GM12878 (cell line): ENCODE measurements around the gene TCERG1L. TPM values are rescaled to one million over a fixed set of nuclear protein-coding genes. Genes with fewer than 3 reads are reported as not detected.

Experiments
- ATAC-seq: fragments of 200-7000 bp; cut with Tn5 transposase; 3 replicates; pipeline ENCODE4 v1.9.1; 2020; ENCODE audit warnings: mild to moderate bottlenecking, moderate library complexity
- BruUV-seq: library from RNA; stranded (reverse); fragments of 400-500 nt; replicated peaks from 2 replicates; lab custom pipeline; 2021; lab: Mats Ljungman, UMichigan
- CTCF ChIA-PET: fragments of 300-600 bp; sonication (Branson Sonifier 250); formaldehyde crosslinking; extraction: SDS; loops from one replicate; lab custom pipeline; 2021; ENCODE audit warnings: inconsistent platforms; lab: Yijun Ruan, JAX
- POLR2A ChIA-PET: fragments of 350-600 bp; formaldehyde crosslinking; extraction: SDS; loops from one replicate; lab custom pipeline; 2021; ENCODE audit warnings: inconsistent platforms; lab: Charles Lee
- RAD21 ChIA-PET: fragments of 300-600 bp; sonication (Branson Sonifier 250); formaldehyde crosslinking; loops from one replicate; lab custom pipeline; 2023; ENCODE audit warnings: antibody characterized with exemption; ENCODE audit not compliant: unreplicated experiment; lab: Charles Lee
- SMC1A ChIA-PET: fragments of 300-600 bp; sonication (Branson Sonifier 250); formaldehyde crosslinking; loops from one replicate; lab custom pipeline; 2023; ENCODE audit not compliant: unreplicated experiment, uncharacterized antibody; lab: Charles Lee
- DNase-seq: peaks from one replicate; pipeline ENCODE4 v3.0.0-alpha.2; 2011; ENCODE audit warnings: low read depth, low spot score
- FAIRE-seq: peaks from 3 replicates; lab custom pipeline; 2011; peaks lifted over from hg19 to GRCh38; lab: Jason Lieb, UNC
- H2AFZ ChIP-seq: 2 replicates; pipeline ENCODE4 v1.6.0; 2011; ENCODE audit warnings: low read depth, low read length, control low read depth; ENCODE audit not compliant: control insufficient read depth
- H3K27ac ChIP-seq: 2 replicates; pipeline ENCODE4 v1.5.1; 2011; ENCODE audit warnings: control low read depth; ENCODE audit not compliant: control insufficient read depth, insufficient read depth
- H3K27me3 ChIP-seq, 2 experiments: replicated peaks in 1 of 2; 2 replicates each; pipeline versions ENCODE4 v1.6.0 to v1.6.1; 2011; ENCODE audit warnings: low read length in 1 of 2; ENCODE audit not compliant: control insufficient read depth in 2 of 2, insufficient read depth in 2 of 2
- H3K36me3 ChIP-seq, 2 experiments: 2 replicates each; pipeline ENCODE4 v1.5.1; 2011; ENCODE audit warnings: low read length in 1 of 2; ENCODE audit not compliant: control insufficient read depth in 2 of 2, insufficient read depth in 2 of 2
- H3K4me1 ChIP-seq: 2 replicates; pipeline ENCODE4 v1.6.1; 2011; ENCODE audit warnings: mild to moderate bottlenecking, low read length, moderate library complexity, mixed read lengths; ENCODE audit not compliant: control insufficient read depth, insufficient read depth
- H3K4me2 ChIP-seq: 2 replicates; pipeline ENCODE4 v1.6.0; 2011; ENCODE audit warnings: control low read depth; ENCODE audit not compliant: control insufficient read depth, insufficient read depth
- H3K4me3 ChIP-seq: fragments of 200-600 bp; sonication (generic); 2 replicates; pipeline ENCODE4 v1.5.1; 2016
- H3K79me2 ChIP-seq: 2 replicates; pipeline ENCODE4 v1.6.0; 2011; ENCODE audit warnings: low read length; ENCODE audit not compliant: control insufficient read depth, insufficient read depth
- H3K9ac ChIP-seq: 2 replicates; pipeline ENCODE4 v1.8.0; 2011; ENCODE audit warnings: low read length, control low read depth, mixed read lengths; ENCODE audit not compliant: control insufficient read depth, insufficient read depth
- H3K9me3 ChIP-seq: replicated peaks from 3 replicates; pipeline ENCODE4 v1.5.1; 2011; ENCODE audit warnings: mild to moderate bottlenecking, low read length; ENCODE audit not compliant: control insufficient read depth, insufficient read depth
- H4K20me1 ChIP-seq: 2 replicates; pipeline ENCODE4 v1.6.0; 2011; ENCODE audit not compliant: control insufficient read depth, insufficient read depth
- BCLAF1 ChIP-seq: fragments of 450-650 bp; IDR thresholded peaks from 2 replicates; pipeline ENCODE4 v1.6.1; 2017; ENCODE audit warnings: antibody characterized with exemption, mild to moderate bottlenecking, moderate library complexity
- BHLHE40 ChIP-seq, 2 experiments: fragments of 450-650 bp in 1 of 2; IDR thresholded peaks; 2 replicates each; pipeline ENCODE4 v1.6.1; 2011 to 2017; ENCODE audit warnings: low read depth in 2 of 2, borderline replicate concordance in 1 of 2, improper control_type of control experiment in 1 of 2, low read length in 1 of 2, mild to moderate bottlenecking in 1 of 2
- CBX3 ChIP-seq: fragments of 200-600 bp; sonication (generic); IDR thresholded peaks from 2 replicates; pipeline ENCODE4 v1.6.1; 2016; ENCODE audit warnings: low read depth, borderline replicate concordance
- E2F4 ChIP-seq: IDR thresholded peaks from 2 replicates; pipeline ENCODE4 v1.6.1; 2012; ENCODE audit warnings: low read depth, low read length, improper control_type of control experiment
- HSF1 ChIP-seq: fragments of 150-350 bp; IDR thresholded peaks from 2 replicates; pipeline ENCODE4 v1.6.1; 2014; ENCODE audit warnings: mild to moderate bottlenecking, low read depth, low read length
- IRF4 ChIP-seq: IDR thresholded peaks from 2 replicates; pipeline ENCODE4 v1.6.1; 2011; ENCODE audit warnings: low read depth, low read length
- MXI1 ChIP-seq: fragments of 150-350 bp; IDR thresholded peaks from 2 replicates; pipeline ENCODE4 v1.6.1; 2011; ENCODE audit warnings: low read depth, mild to moderate bottlenecking, inconsistent platforms, low read length, improper control_type of control experiment
- NFYB ChIP-seq: IDR thresholded peaks from 2 replicates; pipeline ENCODE4 v1.6.1; 2011; ENCODE audit warnings: low read depth, mild to moderate bottlenecking, low read length, improper control_type of control experiment, moderate library complexity; ENCODE audit not compliant: insufficient read depth
- NR2F1 ChIP-seq: fragments of 450-650 bp; conservative IDR thresholded peaks from 2 replicates; pipeline ENCODE4 v1.6.1; 2017; ENCODE audit warnings: mild to moderate bottlenecking
- PAX8 ChIP-seq: fragments of 450-650 bp; IDR thresholded peaks from 2 replicates; pipeline ENCODE4 v1.6.1; 2017; ENCODE audit warnings: mild to moderate bottlenecking, moderate library complexity
- RELB ChIP-seq: fragments of 450-650 bp; IDR thresholded peaks from 2 replicates; pipeline ENCODE4 v1.6.1; 2017; ENCODE audit warnings: low read depth, mild to moderate bottlenecking, moderate library complexity
- RFX5 ChIP-seq: IDR thresholded peaks from 2 replicates; pipeline ENCODE4 v1.6.1; 2011; ENCODE audit warnings: low read depth, low read length, improper control_type of control experiment
- SIX5 ChIP-seq: IDR thresholded peaks from 2 replicates; pipeline ENCODE4 v1.6.1; 2011; ENCODE audit warnings: mild to moderate bottlenecking, low read depth, low read length, moderate library complexity; ENCODE audit not compliant: severe bottlenecking
- SRF ChIP-seq, 2 experiments: IDR thresholded peaks; 2 replicates each; pipeline ENCODE4 v1.6.1; 2011; ENCODE audit warnings: low read depth in 2 of 2, low read length in 2 of 2, mild to moderate bottlenecking in 1 of 2, moderate library complexity in 1 of 2
- ZNF217 ChIP-seq: fragments of 450-650 bp; IDR thresholded peaks from 2 replicates; pipeline ENCODE4 v1.6.1; 2017; ENCODE audit warnings: antibody characterized with exemption, mild to moderate bottlenecking
- ZNF622 ChIP-seq: fragments of 450-650 bp; IDR thresholded peaks from 2 replicates; pipeline ENCODE4 v1.6.1; 2017; ENCODE audit warnings: mild to moderate bottlenecking, inconsistent platforms
- WGBS: methylation state at CpG from one replicate; pipeline ENCODE4 v1.1.6; 2016; ENCODE audit warnings: low lambda C conversion rate; ENCODE audit not compliant: insufficient replicate concordance, insufficient coverage; ENCODE audit errors: missing lambda C conversion rate; 5-methylcytosine and 5-hydroxymethylcytosine counted together
- in situ Hi-C: fragments of 300-500 bp; cut with MboI; formaldehyde crosslinking; loops from 9 replicates; pipeline ENCODE4 v1.14.3; 2018; ENCODE audit warnings: mixed read lengths
- intact Hi-C: fragments of 100-400 bp; cut with micrococcal nuclease; formaldehyde crosslinking; loops from one replicate; pipeline ENCODE4 v1.14.2; 2022; ENCODE audit not compliant: unreplicated experiment
- polyA plus RNA-seq, 11 experiments: library from polyadenylated mRNA; depleted of rRNA in 4 of 11; unstranded in 6 of 11; stranded (reverse) in 5 of 11; fragments of >200 nt; fragmentation: Nextera tagmentation in 4 of 11; fragmentation: Illumina TruSeq in 1 of 11; extraction: Ambion mirVana in 4 of 11; extraction: Trizol in 1 of 11; gene quantifications; 1 replicate in 1 of 11; 2 replicates in 10 of 11; pipeline versions ENCODE4 v1.2.1 to v1.2.3, GENCODE V29; 2011 to 2016; ENCODE audit warnings: inconsistent platforms in 2 of 11, missing spikeins in 2 of 11, low read depth in 1 of 11
- total RNA-seq, 4 experiments: library from RNA; depleted of rRNA in 3 of 4; stranded (reverse); fragments of >200 nt in 3 of 4; fragmentation: Illumina TruSeq in 1 of 4; extraction: Trizol in 1 of 4; gene quantifications; 2 replicates each; pipeline versions ENCODE4 v1.2.1 to v1.2.3, GENCODE V29; 2013 to 2021

Gene TCERG1L
- total and polyA plus RNA-seq, 10 of the 15 experiments (the other 5 are each of a cell fraction or from before 2014, with no cell fraction given): not detected

- TF ChIP-seq BCLAF1: no peak
- TF ChIP-seq E2F4: no peak
- TF ChIP-seq SRF (IDR thresholded peaks at IDR 0.05; ENCODE audit: low read depth in 2 of 2, low read length in 2 of 2): no peak
- TF ChIP-seq, all 136 proteins: peak for 0
Observed at GRCh38 chr10:131114846-131115245, 196.7 kb downstream of the TCERG1L start (continued).

- FAIRE-seq (no peak), DNase-seq (no peak), ATAC-seq (no peak)
- in situ Hi-C loops: no loop called here
- no peak overlapping the region for H3K27ac ChIP-seq
- H3K27me3 ChIP-seq: no peaks in the 10 kb centered on the region
- ChIA-PET CTCF (no interaction called here), SMC1A (no interaction called here), POLR2A (no interaction called here), RAD21 (no interaction called here)
- no peak overlapping the region for H2AFZ ChIP-seq
- H4K20me1 ChIP-seq: no peaks in the 10 kb centered on the region
- BruUV-seq: no TSS peak
- H3K79me2 ChIP-seq: no peaks in the 10 kb centered on the region
- no peaks in the 10 kb centered on the region for H3K36me3 ChIP-seq
- no peaks in the 10 kb centered on the region; the same call in 2 of the 3 replicates for H3K9me3 ChIP-seq
- H3K4me1 ChIP-seq: no peaks in the 10 kb centered on the region
- intact Hi-C loops: no loop called here
- H3K4me2 ChIP-seq: no peak overlapping the region
- no peak overlapping the region for H3K9ac ChIP-seq
- no peak overlapping the region for H3K4me3 ChIP-seq
- WGBS: 47% methylated on average over 6 of the region's 6 CpGs
- TF ChIP-seq NFYB: no peak
- TF ChIP-seq SIX5: no peak
- no peak for TF ChIP-seq CBX3
- TF ChIP-seq NR2F1: no peak
- no peak for TF ChIP-seq ZNF217
- no peak for TF ChIP-seq BHLHE40 (IDR thresholded peaks at IDR 0.05; ENCODE audit: borderline replicate concordance in 1 of 2, low read depth in 2 of 2, low read length in 1 of 2)
- TF ChIP-seq HSF1: no peak
- no peak for TF ChIP-seq RFX5
- TF ChIP-seq SRF (IDR thresholded peaks at IDR 0.05; ENCODE audit: low read depth in 2 of 2, low read length in 2 of 2): no peak
- no peak for TF ChIP-seq PAX8
- TF ChIP-seq ZNF622: no peak
- no peak for TF ChIP-seq RELB
- no peak for TF ChIP-seq MXI1
- TF ChIP-seq IRF4: no peak
Observed at GRCh38 chr10:131113709-131114291, 197.7 kb downstream of the TCERG1L start.
